Mucosa of rectum (tissue), 2 donors: ENCODE measurements around the gene SMG6.
"Not testable (repeated sequence)": the region's sequence is repeated elsewhere in the genome, so short reads cannot be mapped to it uniquely, and the experiment has no call there.

ENCODE experiments used
- H3K27ac ChIP-seq, 2 donors: one replicate each; pipeline ENCODE4 v1.7.0; 2013; ENCODE audit warnings: inconsistent platforms in 2 of 2, low read depth in 2 of 2, low read length in 2 of 2
- H3K27me3 ChIP-seq, 2 donors: one replicate each; pipeline ENCODE4 v1.7.0; 2013; ENCODE audit warnings: low read length in 2 of 2; ENCODE audit not compliant: control insufficient read depth in 2 of 2, insufficient read depth in 2 of 2
- H3K36me3 ChIP-seq, 2 donors: one replicate each; pipeline ENCODE4 v1.7.0; 2013; ENCODE audit warnings: low read length in 2 of 2; ENCODE audit not compliant: control insufficient read depth in 2 of 2, insufficient read depth in 2 of 2
- H3K4me1 ChIP-seq, 2 donors: one replicate each; pipeline ENCODE4 v1.7.0; 2013; ENCODE audit warnings: low read length in 2 of 2, mild to moderate bottlenecking in 1 of 2; ENCODE audit not compliant: control insufficient read depth in 2 of 2, insufficient read depth in 2 of 2
- H3K4me3 ChIP-seq, 2 donors: one replicate each; pipeline ENCODE4 v1.7.0; 2013; ENCODE audit warnings: low read length in 2 of 2
- H3K9ac ChIP-seq, 2 donors: one replicate each; pipeline ENCODE4 v1.7.0; 2013; ENCODE audit warnings: low read length in 2 of 2, low read depth in 1 of 2, mild to moderate bottlenecking in 1 of 2
- H3K9me3 ChIP-seq, 2 donors: one replicate each; pipeline ENCODE4 v1.7.0; 2013; ENCODE audit warnings: low read length in 2 of 2; ENCODE audit not compliant: control insufficient read depth in 2 of 2
- donor health status: healthy.
- donor health status: Normal muscosa, but diverticular disease.

Gene SMG6

DNA sequence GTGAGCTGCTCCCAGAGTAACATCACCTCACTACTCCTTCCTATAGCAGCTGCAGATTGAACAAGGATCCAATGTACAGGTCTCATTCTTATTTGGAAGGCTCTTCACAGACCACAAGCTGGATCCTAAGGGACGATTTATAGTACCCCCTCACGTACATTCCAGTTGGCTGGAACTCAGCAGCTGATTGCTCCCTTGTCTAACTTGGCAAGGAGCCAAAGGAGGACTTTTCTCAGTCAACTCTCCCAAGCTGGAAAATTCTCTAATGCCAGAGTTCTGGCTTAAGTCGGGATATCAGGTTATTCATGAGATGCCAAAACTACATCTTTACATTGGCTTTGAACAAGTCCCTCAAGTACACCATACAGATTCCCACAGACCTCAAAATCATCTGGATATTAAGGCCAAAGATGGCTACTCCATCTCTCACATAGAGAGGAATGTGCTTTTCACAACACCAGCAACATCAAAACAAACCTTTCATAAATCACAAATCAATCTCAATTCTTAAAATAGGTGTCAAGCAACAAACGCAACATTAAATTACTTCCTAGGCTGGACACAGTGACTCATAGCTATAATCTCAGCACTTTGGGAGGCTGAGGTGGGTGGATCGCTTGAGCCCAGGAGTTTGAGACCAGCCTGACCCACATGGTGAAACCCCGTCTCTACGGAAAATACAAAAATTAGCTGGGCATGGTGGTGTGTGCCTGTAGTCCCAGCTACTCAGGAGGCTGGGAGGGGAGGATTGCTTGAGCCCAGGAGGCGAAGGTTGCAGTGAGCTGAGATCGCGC, 39.3 kb downstream of the SMG6 start:
- H3K4me3 ChIP-seq, result no peak overlapping the region
- H3K27me3 ChIP-seq, result no peaks in the 10 kb centered on the region
- H3K27ac ChIP-seq, result peak overlapping the region; percentile 11 to 25
- peaks cover 0 to 3% of the 10 kb centered on the region in 2 donors for H3K4me1 ChIP-seq
- H3K9me3 ChIP-seq, result no peaks in the 10 kb centered on the region
- no peak overlapping the region for H3K9ac ChIP-seq
- H3K36me3 ChIP-seq, result peaks cover 8 to 10% of the 10 kb centered on the region in 2 donors

GRCh38 chr17:2263183-2264066, 40.2 kb downstream of the SMG6 start:
- Histone ChIP-seq H3K27ac (peak overlapping the region; percentile 11 to 25), H3K9me3 (no peaks in the 10 kb centered on the region), H3K9ac (no peak overlapping the region), H3K27me3 (no peaks in the 10 kb centered on the region), H3K4me3 (no peak overlapping the region), H3K4me1 (peaks cover 0 to 3% of the 10 kb centered on the region in 2 donors), H3K36me3 (peaks cover 8 to 10% of the 10 kb centered on the region in 2 donors)

- H3K4me3 ChIP-seq, result no peak overlapping the region
- H3K27me3 ChIP-seq, result no peaks in the 10 kb centered on the region
- H3K36me3 ChIP-seq, result peaks cover 5 to 8% of the 10 kb centered on the region in 2 donors
- H3K9me3 ChIP-seq, result no peaks in the 10 kb centered on the region
- H3K27ac ChIP-seq, result no peak overlapping the region
- no peak overlapping the region for H3K9ac ChIP-seq
- H3K4me1 ChIP-seq, result peaks cover 0 to 3% of the 10 kb centered on the region in 2 donors
These were observed 41.4 kb downstream of the SMG6 start for GRCh38 chr17:2262135-2262587.

DNA sequence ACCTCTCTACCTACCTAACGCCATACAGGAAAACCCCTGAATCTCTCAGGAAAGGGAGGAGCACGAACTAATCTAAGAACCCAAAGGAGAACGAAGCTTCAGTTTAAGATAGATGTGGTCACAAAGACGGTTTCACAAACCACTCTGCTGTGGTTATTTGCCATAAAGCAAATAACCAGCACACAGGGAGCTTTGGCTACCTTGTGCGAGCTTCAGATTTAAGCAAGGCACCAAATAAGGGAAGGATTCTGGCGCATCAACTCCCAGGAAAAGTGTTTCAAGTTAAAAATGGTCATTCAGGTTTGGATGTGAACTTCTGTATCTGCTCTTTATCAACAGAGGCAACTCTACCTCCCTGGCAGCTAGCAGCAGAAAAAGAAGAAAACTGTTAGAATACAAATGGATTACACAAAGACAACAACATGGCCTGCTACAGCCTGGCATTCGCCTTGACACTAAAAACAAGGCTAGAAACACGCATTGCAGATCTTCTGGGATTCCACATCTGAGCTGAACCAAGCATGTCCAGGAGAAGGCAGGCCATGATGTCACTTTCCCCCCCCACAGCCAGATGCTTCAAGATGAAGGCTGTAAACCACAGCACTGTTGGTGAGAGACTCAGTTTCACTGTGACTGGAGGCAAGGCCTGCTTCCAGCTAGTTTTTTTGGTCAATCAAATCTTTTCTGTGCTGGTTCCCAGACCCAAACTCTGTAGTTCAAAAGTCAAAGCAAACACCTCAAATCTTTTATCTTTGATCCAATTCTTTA, 43.6 kb downstream of the SMG6 start:
- no peaks in the 10 kb centered on the region for H3K27me3 ChIP-seq
- H3K4me1 ChIP-seq, result peaks cover 0 to 3% of the 10 kb centered on the region in 2 donors
- H3K27ac ChIP-seq, result peak overlapping the region; percentile 29 to 42
- no peaks in the 10 kb centered on the region for H3K9me3 ChIP-seq
- peaks cover 5 to 8% of the 10 kb centered on the region in 2 donors for H3K36me3 ChIP-seq
- H3K9ac ChIP-seq, result peak overlapping the region; percentile 33 to 44
- no peak overlapping the region for H3K4me3 ChIP-seq

GRCh38 chr17:2258830-2259229, 44.8 kb downstream of the SMG6 start:
- not testable (repeated sequence) for H3K9me3 ChIP-seq, H3K27me3 ChIP-seq, H3K4me3 ChIP-seq, H3K36me3 ChIP-seq, H3K9ac ChIP-seq, H3K4me1 ChIP-seq
- H3K27ac ChIP-seq, result peak overlapping the region; percentile 6 to 65

- H3K36me3 ChIP-seq, result peaks cover 5 to 18% of the 10 kb centered on the region in 2 donors
These were observed 49.7 kb downstream of the SMG6 start for GRCh38 chr17:2253768-2254406.

GRCh38 chr17:2253362-2253761, 50.2 kb downstream of the SMG6 start:
- Histone ChIP-seq H3K27ac (no peak overlapping the region), H3K36me3 (peaks cover 5 to 18% of the 10 kb centered on the region in 2 donors)

More at GRCh38 chr17:2253768-2254406, 49.7 kb downstream of the SMG6 start:
- Histone ChIP-seq H3K27ac (no peak overlapping the region), H3K9ac (no peak overlapping the region), H3K27me3 (no peaks in the 10 kb centered on the region), H3K4me1 (no peaks in the 10 kb centered on the region), H3K9me3 (no peaks in the 10 kb centered on the region), H3K4me3 (no peak overlapping the region)

DNA sequence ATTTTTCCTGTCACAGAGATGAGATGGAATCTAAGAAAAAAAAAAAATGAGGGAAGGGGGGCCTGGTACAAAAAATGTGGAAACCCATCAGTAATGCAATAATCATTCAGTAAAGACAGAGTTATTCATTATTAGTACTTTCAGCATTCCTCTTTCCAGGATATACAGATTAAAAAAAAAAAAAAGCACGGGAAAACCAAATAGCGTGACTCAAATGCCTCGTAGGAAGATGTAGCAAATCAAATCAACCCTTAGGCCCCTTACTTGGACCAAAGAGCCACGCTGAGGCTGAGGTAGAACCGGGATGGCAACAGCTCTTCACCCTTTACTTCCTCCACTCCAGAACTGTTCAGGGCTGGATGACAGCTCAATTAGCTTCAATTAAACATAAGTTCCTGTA, 52.5 kb downstream of the SMG6 start:
- Histone ChIP-seq H3K36me3 (peaks cover 5 to 16% of the 10 kb centered on the region in 2 donors), H3K4me3 (no peak overlapping the region), H3K4me1 (no peaks in the 10 kb centered on the region), H3K27me3 (no peaks in the 10 kb centered on the region), H3K27ac (no peak overlapping the region), H3K9ac (no peak overlapping the region), H3K9me3 (no peaks in the 10 kb centered on the region)

More at GRCh38 chr17:2253362-2253761, 50.2 kb downstream of the SMG6 start:
- H3K9ac ChIP-seq, result no peak overlapping the region
- no peaks in the 10 kb centered on the region for H3K4me1 ChIP-seq
- H3K9me3 ChIP-seq, result no peaks in the 10 kb centered on the region
- no peaks in the 10 kb centered on the region for H3K27me3 ChIP-seq
- no peak overlapping the region for H3K4me3 ChIP-seq
